ENCODE results near the gene UNG. TPM values are rescaled to one million over a fixed set of nuclear protein-coding genes. Genes with fewer than 3 reads are reported as not detected.

The UNG gene
- total RNA-seq, 1 experiment from 2014 or later: 188 TPM

- H3K9me3 Mint-ChIP-seq: no peaks in the 10 kb centered on the region
- H3K27ac Mint-ChIP-seq: no peak overlapping the region
- no peaks in the 10 kb centered on the region for H3K36me3 Mint-ChIP-seq (ENCODE audit: insufficient read depth in 1 of 3, low read depth in 3 of 3)
- no peak overlapping the region for H2BK12ac ChIP-seq (ENCODE audit: insufficient read length, low read depth, low read length)
- H3K14ac ChIP-seq (ENCODE audit: insufficient read depth, low read length): no peak overlapping the region; the same call in 1 of the 2 replicates
- H3K23me2 ChIP-seq (ENCODE audit: insufficient read length, low read depth, low read length, poor library complexity, severe bottlenecking): no peaks in the 10 kb centered on the region
- no peaks in the 10 kb centered on the region for H3K79me2 ChIP-seq (ENCODE audit: insufficient read depth, low read length)
- H2AFZ ChIP-seq (ENCODE audit: low read length): no peak overlapping the region
- no peak overlapping the region for H4K91ac ChIP-seq (ENCODE audit: insufficient read length, low read depth, low read length)
- H4K5ac ChIP-seq (ENCODE audit: insufficient read length, low read depth, low read length): no peak overlapping the region
- no peak overlapping the region for H2BK20ac ChIP-seq (ENCODE audit: low read depth, low read length, poor library complexity, severe bottlenecking)
- H3K4me2 ChIP-seq (ENCODE audit: insufficient read depth, insufficient read length, low read length): no peak overlapping the region
- no peaks in the 10 kb centered on the region for H3K79me1 ChIP-seq (ENCODE audit: insufficient read depth, low read depth, low read length, poor library complexity, severe bottlenecking)
- no peak overlapping the region for H3K23ac ChIP-seq (ENCODE audit: insufficient read length, low read depth, low read length)
- no peak overlapping the region for H3K56ac ChIP-seq (ENCODE audit: insufficient read length, low read depth, low read length)
- WGBS (ENCODE audit: extremely low coverage, insufficient read length, low lambda C conversion rate): no CpG with 5 or more reads among the region's 3 CpGs
- no peaks in the 10 kb centered on the region for H3K9me3 ChIP-seq (ENCODE audit: control insufficient read depth, low read depth, low read length)
- no peak for TF ChIP-seq CTCF (conservative IDR thresholded peaks at IDR 0.05)
- H3K18ac ChIP-seq (ENCODE audit: insufficient read length, low read depth, low read length): no peak overlapping the region
- no peak for DNase-seq
- H3K27ac ChIP-seq (ENCODE audit: insufficient read length, low read depth, low read length): no peak overlapping the region
- no peaks in the 10 kb centered on the region for H4K20me1 ChIP-seq (ENCODE audit: control insufficient read depth, insufficient read depth, insufficient read length)
- no peak overlapping the region for H2AK5ac ChIP-seq (ENCODE audit: insufficient read length, low read length)
- H4K8ac ChIP-seq (replicated peaks; ENCODE audit: insufficient read length, low read depth, low read length): no peak overlapping the region
- H2BK5ac ChIP-seq (ENCODE audit: insufficient read length, low read length): no peak overlapping the region
- no peak overlapping the region for H2BK15ac ChIP-seq (ENCODE audit: low read depth, low read length)
- no peak overlapping the region for H3T11ph ChIP-seq (ENCODE audit: low read length)
- H3K27me3 Mint-ChIP-seq (ENCODE audit: low read depth): no peaks in the 10 kb centered on the region
- H3K9ac ChIP-seq (ENCODE audit: extremely low read depth, insufficient read length, low read length): no peak overlapping the region
- H3K4ac ChIP-seq (ENCODE audit: low read depth, low read length): no peak overlapping the region
- peaks cover 7 to 10% of the 10 kb centered on the region in 2 experiments; a peak in 3 of 4 replicates for H3K4me1 Mint-ChIP-seq
- H3K27me3 ChIP-seq (ENCODE audit: insufficient read depth, low read length): no peaks in the 10 kb centered on the region
- H3K4me1 ChIP-seq (ENCODE audit: insufficient read depth, low read length): peaks cover 6% of the 10 kb centered on the region
- H2BK120ac ChIP-seq (ENCODE audit: low read depth, low read length, poor library complexity, severe bottlenecking): no peak overlapping the region
- H3K4me3 Mint-ChIP-seq: no peak overlapping the region
These were observed 24.0 kb downstream of the UNG start for GRCh38 chr12:109121346-109121880.
